Suprapubic skin (tissue), 4 donors: Measurements from ENCODE around the gene SURF1. TPM values are rescaled to one million over a fixed set of nuclear protein-coding genes. Genes with fewer than 3 reads are reported as not detected.

Experiments used
- DNase-seq, 2 donors: peaks; one replicate each; pipeline ENCODE4 v3.0.0-alpha.2; 2019; ENCODE audit warnings: low spot score in 2 of 2
- H3K27ac ChIP-seq: fragments of 200-600 bp; sonication (generic); one replicate; pipeline ENCODE4 v1.5.1; 2019
- H3K27me3 ChIP-seq: fragments of 200-600 bp; sonication (generic); one replicate; pipeline ENCODE4 v1.5.1; 2019
- H3K36me3 ChIP-seq: fragments of 200-600 bp; sonication (generic); one replicate; pipeline ENCODE4 v1.5.1; 2019
- H3K4me1 ChIP-seq: fragments of 200-600 bp; sonication (generic); one replicate; pipeline ENCODE4 v1.5.1; 2019
- H3K4me3 ChIP-seq: fragments of 200-600 bp; sonication (generic); one replicate; pipeline ENCODE4 v1.5.1; 2019; ENCODE audit warnings: mild to moderate bottlenecking
- H3K9me3 ChIP-seq: fragments of 200-600 bp; sonication (generic); one replicate; pipeline ENCODE4 v1.5.1; 2019
- EP300 ChIP-seq: sonication (generic); formaldehyde crosslinking; IDR thresholded peaks from one replicate; pipeline ENCODE4 v1.6.1; 2017; ENCODE audit warnings: antibody characterized with exemption
- POLR2A ChIP-seq, 2 donors: fragments of 450-650 bp; IDR thresholded peaks; one replicate each; pipeline ENCODE4 v1.6.1; 2017; ENCODE audit warnings: antibody characterized with exemption in 2 of 2, mild to moderate bottlenecking in 2 of 2, moderate library complexity in 2 of 2
- POLR2AphosphoS5 ChIP-seq, 3 donors: sonication (generic); formaldehyde crosslinking; IDR thresholded peaks; one replicate each; pipeline ENCODE4 v1.6.1; 2017; ENCODE audit warnings: antibody characterized with exemption in 3 of 3
- WGBS: methylation state at CpG from one replicate; pipeline ENCODE4 v1.1.5; 2018; 5-methylcytosine and 5-hydroxymethylcytosine counted together
- total RNA-seq, 4 donors: library from RNA; depleted of rRNA; stranded (reverse); fragments of >200 nt; gene quantifications; one replicate each; pipeline ENCODE4 v1.1.0, GENCODE V29; 2016
- TF ChIP-seq, protein P1 (sequence below), 2 donors: fragments of 200-600 bp in 1 of 2; fragments of 450-650 bp in 1 of 2; sonication (generic) in 1 of 2; IDR thresholded peaks; one replicate each; pipeline ENCODE4 v1.5.1; 2016 to 2019; ENCODE audit warnings: antibody characterized with exemption in 2 of 2, mild to moderate bottlenecking in 1 of 2, moderate library complexity in 1 of 2

Gene SURF1
- total RNA-seq, 4 donors from 2014 or later = 29.1 to 45.0 (median 33.4) TPM

DNA sequence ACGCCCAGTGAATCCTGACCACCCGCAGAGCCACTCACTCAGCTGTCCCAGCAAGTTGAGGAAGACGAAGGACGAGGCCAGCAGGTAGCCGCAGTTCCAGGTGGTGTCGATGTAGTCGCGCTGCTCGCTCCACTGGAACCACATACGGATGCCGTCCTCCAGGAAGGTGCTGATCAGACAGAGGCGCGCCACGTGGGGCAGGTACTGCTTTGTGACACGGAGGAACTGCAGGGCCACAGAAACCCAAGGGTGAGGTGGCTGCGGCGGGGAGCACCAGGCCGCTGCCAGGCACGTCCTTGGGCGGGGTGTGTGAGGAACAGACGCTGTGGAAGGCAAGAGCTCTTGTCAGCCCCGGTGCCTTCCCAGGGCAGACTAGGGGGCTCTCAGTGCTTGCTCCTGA, 10.9 kb upstream of the SURF1 start:
- DNase-seq = no peak
- Histone ChIP-seq H3K4me1 (peaks cover 88% of the 10 kb centered on the region), H3K27me3 (no peaks in the 10 kb centered on the region), H3K27ac (no peak overlapping the region), H3K36me3 (peaks cover 52% of the 10 kb centered on the region), H3K9me3 (no peaks in the 10 kb centered on the region), H3K4me3 (no peak overlapping the region)
- WGBS = 88% methylated on average over 20 of the region's 22 CpGs
- TF ChIP-seq, protein P1, sequence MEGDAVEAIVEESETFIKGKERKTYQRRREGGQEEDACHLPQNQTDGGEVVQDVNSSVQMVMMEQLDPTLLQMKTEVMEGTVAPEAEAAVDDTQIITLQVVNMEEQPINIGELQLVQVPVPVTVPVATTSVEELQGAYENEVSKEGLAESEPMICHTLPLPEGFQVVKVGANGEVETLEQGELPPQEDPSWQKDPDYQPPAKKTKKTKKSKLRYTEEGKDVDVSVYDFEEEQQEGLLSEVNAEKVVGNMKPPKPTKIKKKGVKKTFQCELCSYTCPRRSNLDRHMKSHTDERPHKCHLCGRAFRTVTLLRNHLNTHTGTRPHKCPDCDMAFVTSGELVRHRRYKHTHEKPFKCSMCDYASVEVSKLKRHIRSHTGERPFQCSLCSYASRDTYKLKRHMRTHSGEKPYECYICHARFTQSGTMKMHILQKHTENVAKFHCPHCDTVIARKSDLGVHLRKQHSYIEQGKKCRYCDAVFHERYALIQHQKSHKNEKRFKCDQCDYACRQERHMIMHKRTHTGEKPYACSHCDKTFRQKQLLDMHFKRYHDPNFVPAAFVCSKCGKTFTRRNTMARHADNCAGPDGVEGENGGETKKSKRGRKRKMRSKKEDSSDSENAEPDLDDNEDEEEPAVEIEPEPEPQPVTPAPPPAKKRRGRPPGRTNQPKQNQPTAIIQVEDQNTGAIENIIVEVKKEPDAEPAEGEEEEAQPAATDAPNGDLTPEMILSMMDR (IDR thresholded peaks at IDR 0.05) = no peak
- TF ChIP-seq POLR2AphosphoS5 (IDR thresholded peaks at IDR 0.05) (no peak), POLR2A (IDR thresholded peaks at IDR 0.05) (no peak), EP300 (no peak)

DNA sequence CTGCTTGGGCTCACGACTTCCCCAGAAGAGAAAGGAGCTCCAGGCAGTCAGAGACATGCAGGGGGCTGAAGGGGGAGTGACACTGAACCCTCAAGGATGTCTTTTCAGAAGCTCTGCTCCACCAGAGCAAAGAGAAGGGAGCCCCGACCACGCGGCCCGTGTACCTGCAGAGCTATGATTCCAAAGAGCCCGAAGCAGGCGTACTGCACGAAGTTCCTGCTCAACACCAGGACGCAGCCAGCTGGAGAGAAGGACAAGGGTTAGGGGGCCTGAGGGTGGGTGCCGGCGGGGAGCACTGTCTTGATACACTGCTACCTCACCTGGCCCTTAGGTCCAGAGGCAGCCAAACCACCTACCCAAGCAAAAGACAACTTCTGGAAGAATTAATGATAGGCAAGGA, 10.1 kb upstream of the SURF1 start:
- 90% methylated on average over 5 of the region's 11 CpGs for WGBS
- Histone ChIP-seq H3K9me3 (no peaks in the 10 kb centered on the region), H3K27me3 (no peaks in the 10 kb centered on the region), H3K36me3 (peaks cover 60% of the 10 kb centered on the region), H3K27ac (no peak overlapping the region), H3K4me3 (no peak overlapping the region), H3K4me1 (peaks cover 82% of the 10 kb centered on the region)
- no peak for DNase-seq
- TF ChIP-seq, protein P1 (IDR thresholded peaks at IDR 0.05) = no peak
- no peak for TF ChIP-seq POLR2AphosphoS5 (IDR thresholded peaks at IDR 0.05)
- TF ChIP-seq EP300 = no peak
- no peak for TF ChIP-seq POLR2A (IDR thresholded peaks at IDR 0.05)

DNA sequence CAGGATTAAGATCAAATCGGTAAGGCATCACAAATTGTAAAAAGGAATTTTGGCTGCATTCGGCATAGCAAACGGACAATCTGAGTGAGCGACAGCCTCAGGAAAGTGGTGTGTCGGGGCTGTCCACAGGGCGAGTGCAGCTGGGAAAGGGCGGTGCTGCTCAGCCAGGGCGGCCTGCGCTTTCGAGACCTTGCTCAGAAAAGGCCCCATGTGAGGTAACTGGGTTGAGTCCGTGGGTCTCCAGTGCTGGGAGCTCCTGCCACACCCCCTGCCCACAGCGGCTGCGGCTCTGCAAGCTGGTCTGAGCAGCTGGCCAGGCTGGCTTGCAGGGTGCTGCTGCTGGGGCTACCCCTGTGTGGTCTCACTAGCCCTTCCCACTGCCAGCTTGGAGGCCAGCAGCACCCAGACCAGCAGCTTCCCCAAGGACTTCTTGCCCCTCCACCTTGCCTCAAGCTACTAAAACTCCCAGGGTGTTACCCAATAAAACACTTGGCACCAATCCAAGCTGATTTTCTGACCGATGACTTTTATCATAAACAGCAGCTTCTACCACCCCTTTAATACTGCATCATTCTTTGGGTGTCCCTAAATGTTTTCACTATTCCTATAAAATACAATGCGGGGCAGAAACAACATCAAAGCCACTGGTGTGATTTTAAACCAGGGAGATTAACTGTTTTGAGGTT, 6.2 kb upstream of the SURF1 start:
- Histone ChIP-seq H3K27ac (no peak overlapping the region), H3K4me3 (no peak overlapping the region), H3K9me3 (no peaks in the 10 kb centered on the region), H3K4me1 (peaks cover 56% of the 10 kb centered on the region), H3K27me3 (no peaks in the 10 kb centered on the region), H3K36me3 (peaks cover 73% of the 10 kb centered on the region)
- TF ChIP-seq POLR2A (IDR thresholded peaks at IDR 0.05) = no peak
- TF ChIP-seq POLR2AphosphoS5 (IDR thresholded peaks at IDR 0.05) = no peak
- TF ChIP-seq EP300 = no peak
- TF ChIP-seq, protein P1 (IDR thresholded peaks at IDR 0.05) = no peak
- WGBS = 61% methylated on average over 15 of the region's 15 CpGs
- no peak for DNase-seq

DNA sequence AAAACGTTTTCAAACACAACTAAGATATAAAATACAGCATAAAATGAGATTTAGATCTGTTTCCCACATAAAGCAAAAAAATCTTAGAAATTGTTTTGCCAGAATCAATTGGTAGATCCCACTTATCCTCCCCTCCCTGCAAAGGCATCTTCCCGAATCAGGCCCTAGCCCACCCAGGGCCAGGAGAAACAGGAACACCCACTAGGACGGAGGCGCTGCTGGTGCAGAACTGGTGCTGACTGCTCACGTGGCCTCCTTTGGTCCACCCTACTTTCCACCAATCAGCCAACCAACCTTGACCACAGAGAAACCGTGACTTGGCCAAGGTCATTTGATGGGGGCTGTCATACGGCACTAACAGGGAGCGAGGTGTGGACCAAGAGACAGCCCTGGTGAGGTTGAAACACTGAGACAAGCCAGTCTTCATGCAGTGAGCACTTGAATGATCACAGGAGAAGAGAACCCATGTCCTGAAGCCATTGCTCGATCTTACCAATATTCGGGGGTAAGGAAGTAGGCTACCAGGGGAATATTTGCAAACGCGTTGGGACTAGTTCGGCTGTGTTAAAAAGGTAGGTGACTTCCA, 5.3 kb upstream of the SURF1 start:
- WGBS = 76% methylated on average over 13 of the region's 13 CpGs
- Histone ChIP-seq H3K4me1 (peaks cover 57% of the 10 kb centered on the region), H3K36me3 (peaks cover 69% of the 10 kb centered on the region), H3K27ac (no peak overlapping the region), H3K4me3 (no peak overlapping the region), H3K27me3 (no peaks in the 10 kb centered on the region), H3K9me3 (no peaks in the 10 kb centered on the region)
- DNase-seq = no peak
- TF ChIP-seq POLR2A (IDR thresholded peaks at IDR 0.05) (no peak), EP300 (no peak), POLR2AphosphoS5 (IDR thresholded peaks at IDR 0.05) (no peak)
- TF ChIP-seq, protein P1 (IDR thresholded peaks at IDR 0.05) = no peak
